ENCODE data around the gene CEP57L1.
A peak's percentile ranks its signal among the peaks of the same experiment; 100 is the strongest.

DNA sequence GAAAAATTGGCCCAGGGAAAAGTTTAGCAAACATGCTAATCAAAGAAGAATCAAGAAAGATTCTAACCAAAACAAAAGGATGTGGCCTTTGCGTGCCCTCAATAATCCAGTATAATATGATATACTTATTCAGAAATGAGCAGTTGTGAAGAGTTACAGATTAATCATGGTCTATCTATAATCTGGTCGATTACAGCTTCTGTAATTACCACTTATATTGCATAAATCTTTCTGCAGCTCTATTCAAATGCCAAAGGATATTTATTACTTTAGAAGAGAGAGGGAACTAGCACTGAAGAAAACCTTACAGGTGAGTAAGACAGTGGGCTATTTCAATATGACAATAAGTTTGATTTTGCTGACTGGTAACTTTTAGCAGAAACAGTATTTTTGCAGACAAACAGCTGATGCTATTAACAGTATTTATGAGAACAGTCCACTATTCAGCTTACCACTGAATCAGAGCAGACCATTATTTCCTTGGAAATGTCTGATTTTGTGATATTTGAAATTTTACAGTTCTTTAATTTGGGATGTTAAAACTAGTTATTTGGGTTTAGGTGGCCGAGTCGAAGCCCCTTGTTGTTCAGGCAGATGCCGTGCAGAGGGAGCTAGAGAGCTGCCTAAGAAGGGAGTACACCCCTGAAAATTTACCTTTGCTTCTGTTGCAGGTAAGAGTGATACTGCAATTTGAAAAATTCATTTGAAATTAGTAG lies 92.2 kb downstream of the CEP57L1 start:
- TF ChIP-seq, protein P1, sequence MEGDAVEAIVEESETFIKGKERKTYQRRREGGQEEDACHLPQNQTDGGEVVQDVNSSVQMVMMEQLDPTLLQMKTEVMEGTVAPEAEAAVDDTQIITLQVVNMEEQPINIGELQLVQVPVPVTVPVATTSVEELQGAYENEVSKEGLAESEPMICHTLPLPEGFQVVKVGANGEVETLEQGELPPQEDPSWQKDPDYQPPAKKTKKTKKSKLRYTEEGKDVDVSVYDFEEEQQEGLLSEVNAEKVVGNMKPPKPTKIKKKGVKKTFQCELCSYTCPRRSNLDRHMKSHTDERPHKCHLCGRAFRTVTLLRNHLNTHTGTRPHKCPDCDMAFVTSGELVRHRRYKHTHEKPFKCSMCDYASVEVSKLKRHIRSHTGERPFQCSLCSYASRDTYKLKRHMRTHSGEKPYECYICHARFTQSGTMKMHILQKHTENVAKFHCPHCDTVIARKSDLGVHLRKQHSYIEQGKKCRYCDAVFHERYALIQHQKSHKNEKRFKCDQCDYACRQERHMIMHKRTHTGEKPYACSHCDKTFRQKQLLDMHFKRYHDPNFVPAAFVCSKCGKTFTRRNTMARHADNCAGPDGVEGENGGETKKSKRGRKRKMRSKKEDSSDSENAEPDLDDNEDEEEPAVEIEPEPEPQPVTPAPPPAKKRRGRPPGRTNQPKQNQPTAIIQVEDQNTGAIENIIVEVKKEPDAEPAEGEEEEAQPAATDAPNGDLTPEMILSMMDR (IDR thresholded peaks at IDR 0.05): peak; percentile 97
- no peak for TF ChIP-seq EZH2 (IDR thresholded peaks at IDR 0.05; ENCODE audit: borderline replicate concordance, insufficient read depth, low read depth, low read length, poor library complexity, severe bottlenecking)

All from B cell (primary cell).